NOMO-1 treated with dmso at 0.1 percent for 144 hours (cell line): ENCODE results near the gene SLC39A13.

Source experiments
- DNase-seq: peaks from one replicate; lab custom pipeline; 2025; ENCODE audit not compliant: unreplicated experiment; lab: John Stamatoyannopoulos, UW

The SLC39A13 gene

GRCh38 chr11:47400768-47401279 lies 7.6 kb upstream of the SLC39A13 start:
- DNase-seq = peak; percentile 38

DNA sequence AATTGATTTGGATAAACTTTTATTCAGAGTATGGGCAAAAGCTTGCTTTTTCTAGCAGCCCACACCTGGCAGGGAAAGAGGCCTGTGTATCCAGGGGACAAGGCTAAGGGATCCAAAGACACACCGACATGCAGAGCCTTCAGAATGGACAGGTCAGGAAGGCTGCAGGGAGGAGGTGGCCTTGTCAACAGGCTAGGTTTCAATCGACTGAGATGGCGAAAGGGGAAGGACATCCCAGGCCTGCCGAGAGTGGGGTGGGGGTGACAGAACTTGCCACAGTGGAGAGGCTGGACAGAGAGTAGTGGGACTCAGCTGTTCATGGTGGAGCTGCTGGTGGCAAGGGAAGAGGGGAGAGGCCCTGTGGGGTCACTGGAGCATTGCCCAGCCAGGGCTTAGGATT lies 5.3 kb upstream of the SLC39A13 start:
- no peak for DNase-seq

DNA sequence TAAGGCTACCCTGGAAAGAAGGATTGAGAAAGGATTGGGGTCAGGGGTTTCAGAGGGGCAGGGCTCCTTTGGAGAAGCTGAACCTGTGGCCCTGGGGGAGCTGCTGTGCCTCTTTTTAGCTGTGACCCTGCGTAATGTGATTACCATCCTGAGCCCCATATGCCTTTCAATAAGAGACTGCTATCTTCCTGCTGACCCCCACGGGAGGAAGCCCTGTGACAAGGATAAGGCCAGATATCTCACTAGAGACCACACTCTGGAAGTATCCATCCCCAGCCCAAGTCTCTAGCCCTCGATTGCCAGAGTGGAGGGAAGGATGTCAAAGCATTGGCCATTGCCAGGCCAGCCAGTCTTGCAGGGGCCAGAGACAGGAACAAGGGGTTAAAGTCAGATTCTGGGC lies 4.8 kb upstream of the SLC39A13 start:
- no peak for DNase-seq

- no peak for DNase-seq
Measured at GRCh38 chr11:47406896-47407745, 1.3 kb upstream of the SLC39A13 start.

DNA sequence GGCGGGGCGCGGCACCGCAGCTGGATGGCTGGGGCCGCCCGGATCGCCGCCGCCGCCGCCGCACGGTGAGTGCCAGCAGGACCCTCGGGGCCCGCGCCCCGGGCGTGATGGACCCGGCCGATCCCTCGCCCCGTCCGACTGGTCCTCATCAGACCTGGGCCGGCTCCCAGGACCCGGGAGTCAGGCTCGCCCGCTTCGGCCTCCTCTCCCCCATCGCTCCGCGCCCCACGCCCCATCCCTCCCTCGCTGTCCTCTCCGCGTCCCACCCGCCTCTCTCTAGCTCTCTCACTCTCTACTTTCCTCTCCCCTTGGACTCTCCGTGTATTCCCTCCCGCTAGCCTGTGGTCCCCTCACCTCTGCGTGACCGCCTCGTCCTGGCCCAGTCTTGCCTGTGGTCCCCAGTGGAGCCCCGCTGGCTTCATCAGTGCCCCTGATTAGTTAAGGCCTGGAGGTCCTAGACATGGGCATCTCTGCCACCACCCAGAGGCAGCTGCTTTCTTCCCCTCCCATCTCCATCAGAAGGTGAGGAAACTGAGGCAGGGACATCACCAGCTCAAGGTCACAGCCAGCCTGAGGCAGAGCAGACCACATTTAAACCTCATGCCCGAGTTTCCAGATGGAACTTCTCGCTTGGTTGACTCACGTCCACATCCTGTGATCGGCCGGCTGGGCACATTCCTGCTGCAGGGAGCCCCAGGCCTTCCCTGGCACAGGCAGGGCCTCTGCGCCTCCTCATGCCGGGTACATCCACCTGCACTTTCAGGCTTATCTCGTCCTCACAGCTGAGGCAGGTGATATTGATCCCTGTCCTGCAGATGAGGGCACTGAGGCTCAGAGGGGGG lies 429 bp downstream of the SLC39A13 start:
- no peak for DNase-seq

GRCh38 chr11:47409440-47410369 lies 1.3 kb downstream of the SLC39A13 start:
- no peak for DNase-seq

DNA sequence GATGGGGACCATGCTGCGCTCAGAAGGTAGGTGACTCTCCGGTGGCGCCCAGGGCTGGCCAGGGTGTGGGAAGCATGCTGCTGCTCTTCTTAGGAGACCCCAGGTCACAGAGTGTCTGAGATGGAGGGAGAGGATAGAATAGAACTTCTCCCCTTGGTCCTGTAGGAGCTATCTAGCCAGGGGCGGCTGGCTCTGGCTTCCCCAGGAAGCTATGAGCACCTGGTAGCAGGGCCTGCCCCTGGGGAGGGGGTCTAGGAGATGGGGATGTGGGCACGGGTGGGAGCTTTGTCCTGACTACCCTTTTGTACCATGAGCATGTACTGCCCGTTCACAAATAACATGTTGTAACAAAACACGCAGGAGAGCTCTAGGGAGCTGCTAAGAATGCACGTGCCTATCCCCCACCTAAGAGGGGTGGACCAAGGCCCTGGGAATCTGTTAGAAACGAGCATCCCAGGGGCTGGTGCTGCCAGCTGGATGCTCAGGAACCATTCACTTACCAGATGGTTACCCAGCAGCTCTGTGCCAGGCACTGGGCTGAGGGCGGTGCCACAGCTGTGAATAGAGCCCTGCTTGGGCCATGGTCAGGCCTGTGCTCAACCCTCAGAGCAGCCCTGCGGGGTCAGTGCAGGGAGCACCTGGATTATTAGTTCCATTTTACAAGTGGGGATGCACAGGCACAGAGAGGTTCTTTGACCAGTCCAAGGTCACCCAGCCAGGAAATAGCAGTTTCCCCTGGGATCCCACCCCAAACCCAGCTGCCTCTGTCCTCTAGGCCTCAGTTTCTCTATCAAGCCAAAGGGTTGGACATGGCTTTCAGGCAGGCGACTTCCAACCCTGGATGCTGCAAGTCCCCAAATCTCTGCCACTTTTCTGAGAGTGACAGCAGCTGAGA lies 2.2 kb downstream of the SLC39A13 start:
- DNase-seq = no peak

- no peak for DNase-seq
Measured at GRCh38 chr11:47411884-47412746, 3.7 kb downstream of the SLC39A13 start.

GRCh38 chr11:47413351-47413750 lies 5.0 kb downstream of the SLC39A13 start:
- no peak for DNase-seq

GRCh38 chr11:47413908-47414684 lies 5.7 kb downstream of the SLC39A13 start:
- DNase-seq = no peak

- no peak for DNase-seq
Measured at GRCh38 chr11:47414685-47415070, 6.3 kb downstream of the SLC39A13 start.

GRCh38 chr11:47415091-47415854 lies 6.9 kb downstream of the SLC39A13 start:
- no peak for DNase-seq

DNA sequence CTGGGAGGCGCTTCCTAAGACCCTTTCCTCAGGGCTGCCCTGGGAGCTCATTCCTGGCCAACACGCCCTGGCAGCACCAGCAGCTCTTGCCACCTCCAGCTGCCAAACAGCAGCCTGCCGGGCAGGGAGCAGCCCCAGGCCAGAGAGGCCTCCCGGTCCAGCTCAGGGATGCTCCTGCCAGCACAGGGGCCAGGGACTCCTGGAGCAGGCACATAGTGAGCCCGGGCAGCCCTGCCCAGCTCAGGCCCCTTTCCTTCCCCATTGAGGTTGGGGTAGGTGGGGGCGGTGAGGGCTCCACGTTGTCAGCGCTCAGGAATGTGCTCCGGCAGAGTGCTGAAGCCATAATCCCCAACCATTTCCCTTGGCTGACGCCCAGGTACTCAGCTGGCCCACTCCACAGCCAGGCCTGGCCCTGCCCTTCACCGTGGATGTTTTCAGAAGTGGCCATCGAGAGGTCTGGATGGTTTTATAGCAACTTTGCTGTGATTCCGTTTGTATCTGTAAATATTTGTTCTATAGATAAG lies 7.6 kb downstream of the SLC39A13 start:
- DNase-seq = no peak

DNA sequence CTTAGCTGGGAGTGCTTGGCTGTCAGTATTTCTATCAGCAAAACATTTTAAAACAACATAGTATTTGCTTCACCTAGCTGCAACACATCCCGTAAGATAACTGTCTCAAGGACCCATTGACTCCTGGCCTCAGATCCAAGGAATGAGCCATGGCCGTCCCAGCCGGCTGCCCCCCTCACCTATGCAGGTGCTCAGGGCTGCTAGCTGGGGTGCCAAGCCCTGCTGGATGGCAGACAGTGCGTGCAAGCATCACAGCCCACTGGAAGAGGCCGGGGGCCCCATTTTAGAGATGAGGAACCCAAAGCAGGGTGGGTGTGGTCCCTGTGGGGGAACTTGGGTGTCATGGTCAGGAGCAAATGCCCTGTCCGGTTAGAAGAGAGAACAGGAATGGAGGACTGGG lies 9.3 kb downstream of the SLC39A13 start:
- DNase-seq = no peak

- DNase-seq = no peak
Measured at GRCh38 chr11:47418454-47419259, 10.3 kb downstream of the SLC39A13 start.

- no peak for DNase-seq
Measured at GRCh38 chr11:47425611-47426010, 17.2 kb downstream of the SLC39A13 start.
